K562 (cell line): ENCODE data around the gene ROBO2. TPM values are rescaled to one million over a fixed set of nuclear protein-coding genes. Genes with fewer than 3 reads are reported as not detected.

ENCODE experiments used
- ATAC-seq: fragments of 200-7000 bp; cut with Tn5 transposase; 3 replicates; pipeline ENCODE4 v1.9.1; 2020; ENCODE audit warnings: moderate library complexity
- BruUV-seq: library from RNA; stranded (reverse); fragments of 400-500 nt; replicated peaks from 2 replicates; lab custom pipeline; 2021; lab: Mats Ljungman, UMichigan
- CTCF ChIA-PET: fragments of 300-600 bp; formaldehyde crosslinking; extraction: SDS; loops from one replicate; lab custom pipeline; 2021; ENCODE audit warnings: low intra/inter-chr PET ratio; lab: Yijun Ruan, JAX
- POLR2A ChIA-PET: fragments of 300-600, 350-650 bp; sonication (Branson Sonifier 250); formaldehyde crosslinking; extraction: SDS; loops from one replicate; lab custom pipeline; 2021; ENCODE audit warnings: antibody characterized with exemption, inconsistent platforms; lab: Yijun Ruan, JAX
- DNase-seq, 4 experiments: peaks; one replicate each; pipeline versions ENCODE4 v3.0.0 to v3.0.0-alpha.2; 2011 to 2018; ENCODE audit warnings: low spot score in 3 of 4, mixed read lengths in 3 of 4; ENCODE audit errors: extremely low read depth in 1 of 4
- FAIRE-seq: peaks from 2 replicates; lab custom pipeline; 2011; peaks lifted over from hg19 to GRCh38; lab: Jason Lieb, UNC
- H2AFZ ChIP-seq: 2 replicates; pipeline ENCODE4 v1.6.0; 2011; ENCODE audit warnings: low read depth, low read length, control low read depth, inconsistent platforms
- H3K27ac ChIP-seq: fragments of 200-600 bp; 3 replicates; pipeline ENCODE4 v1.8.0; 2011; ENCODE audit warnings: low read depth, mild to moderate bottlenecking, control low read depth, inconsistent platforms, low read length, moderate library complexity, mixed read lengths; ENCODE audit errors: extremely low read depth
- H3K27me3 ChIP-seq, 2 experiments: fragments of 300-600 bp in 1 of 2; 2 replicates in 1 of 2; 3 replicates in 1 of 2; pipeline versions ENCODE4 v1.6.0 to v1.8.0; 2011; ENCODE audit warnings: inconsistent platforms in 2 of 2, low read length in 2 of 2, mild to moderate bottlenecking in 1 of 2, mixed read lengths in 1 of 2, moderate library complexity in 1 of 2; ENCODE audit not compliant: control insufficient read depth in 2 of 2, insufficient read depth in 2 of 2
- H3K36me3 ChIP-seq: fragments of 300-600 bp; 3 replicates; pipeline ENCODE4 v1.8.0; 2011; ENCODE audit warnings: mild to moderate bottlenecking, low read length, inconsistent platforms; ENCODE audit not compliant: control insufficient read depth, insufficient read depth
- H3K4me1 ChIP-seq, 2 experiments: fragments of 200-600 bp in 1 of 2; replicated peaks in 1 of 2; 2 replicates in 1 of 2; 3 replicates in 1 of 2; pipeline versions ENCODE4 v1.5.1 to v1.8.0; 2011; ENCODE audit warnings: inconsistent platforms in 2 of 2, low read length in 2 of 2, mild to moderate bottlenecking in 1 of 2, mixed read lengths in 1 of 2, moderate library complexity in 1 of 2; ENCODE audit not compliant: control insufficient read depth in 2 of 2, insufficient read depth in 2 of 2
- H3K4me2 ChIP-seq: 2 replicates; pipeline ENCODE4 v1.6.1; 2011; ENCODE audit warnings: low read length, control low read depth, inconsistent platforms, mixed read lengths; ENCODE audit not compliant: insufficient read depth
- H3K4me3 ChIP-seq: fragments of 200-600 bp; sonication (generic), shearing (Covaris generic); 2 replicates; pipeline ENCODE4 v1.5.1; 2016; ENCODE audit warnings: control low read depth, inconsistent platforms
- H3K79me2 ChIP-seq: fragments of 200-600 bp; 3 replicates; pipeline ENCODE4 v1.8.0; 2011; ENCODE audit warnings: low read length, inconsistent platforms; ENCODE audit not compliant: control insufficient read depth, insufficient read depth
- H3K9ac ChIP-seq, 2 experiments: 2 replicates each; pipeline versions ENCODE4 v1.6.0 to v1.6.1; 2011; ENCODE audit warnings: low read depth in 2 of 2, low read length in 2 of 2, control low read depth in 1 of 2, inconsistent platforms in 1 of 2, mild to moderate bottlenecking in 1 of 2, mixed read lengths in 1 of 2; ENCODE audit not compliant: insufficient read depth in 1 of 2
- H3K9me1 ChIP-seq: one replicate; pipeline ENCODE4 v1.6.0; 2011; ENCODE audit warnings: inconsistent platforms, mild to moderate bottlenecking, low read length, moderate library complexity; ENCODE audit not compliant: control insufficient read depth, insufficient read depth
- H3K9me3 ChIP-seq: replicated peaks from 2 replicates; pipeline ENCODE4 v1.5.1; 2011; ENCODE audit warnings: low read depth, low read length, inconsistent platforms; ENCODE audit not compliant: control insufficient read depth, insufficient read depth
- H4K20me1 ChIP-seq: replicated peaks from 2 replicates; pipeline ENCODE4 v1.6.1; 2011; ENCODE audit warnings: low read length, inconsistent platforms, mixed read lengths; ENCODE audit not compliant: control insufficient read depth, insufficient read depth
- LARP7 ChIP-seq: fragments of 450-650 bp; IDR thresholded peaks from 2 replicates; pipeline ENCODE4 v1.6.1; 2016
- REST ChIP-seq, 2 experiments: fragments of 450-650 bp; formaldehyde crosslinking in 1 of 2; IDR thresholded peaks; 2 replicates each; pipeline versions ENCODE4 v1.4.0 to v1.6.1; 2014 to 2020; ENCODE audit warnings: mild to moderate bottlenecking in 2 of 2, borderline replicate concordance in 1 of 2, low read depth in 1 of 2
- RUNX1 ChIP-seq: sonication (generic); IDR thresholded peaks from 2 replicates; pipeline ENCODE4 v1.6.1; 2016; ENCODE audit warnings: antibody characterized with exemption, low read depth
- TFE3 ChIP-seq: fragments of 450-650 bp; formaldehyde crosslinking; IDR thresholded peaks from 2 replicates; pipeline ENCODE4 v1.4.0; 2020; ENCODE audit warnings: mild to moderate bottlenecking, mixed read lengths
- ZNF184 ChIP-seq: sonication (generic); formaldehyde crosslinking; IDR thresholded peaks from 2 replicates; pipeline ENCODE4 v1.5.0; 2020; ENCODE audit warnings: missing genetic modification reagents
- WGBS: fragments of 100-300 bp; shearing (Covaris generic); methylation state at CpG from one replicate; pipeline ENCODE4 v1.1.6; 2016; ENCODE audit warnings: low coverage, mixed read lengths; ENCODE audit not compliant: insufficient coverage; ENCODE audit errors: missing lambda C conversion rate; 5-methylcytosine and 5-hydroxymethylcytosine counted together
- in situ Hi-C: fragments of 300-500 bp; cut with MboI; formaldehyde crosslinking; loops from 4 replicates; pipeline ENCODE4 v1.15.0; 2018; ENCODE audit warnings: inconsistent platforms, mixed read lengths
- intact Hi-C: fragments of 100-400 bp; cut with micrococcal nuclease; formaldehyde crosslinking; loops from 2 replicates; pipeline ENCODE4 v1.14.2; 2022
- polyA plus RNA-seq, 8 experiments: library from polyadenylated mRNA; depleted of rRNA in 4 of 8; stranded (reverse) in 5 of 8; unstranded in 3 of 8; fragments of >200 nt; fragmentation: Nextera tagmentation in 2 of 8; fragmentation: Illumina TruSeq in 1 of 8; extraction: Ambion mirVana in 2 of 8; extraction: Trizol in 1 of 8; gene quantifications; 2 replicates each; pipeline versions ENCODE4 v1.2.1 to v1.2.3, GENCODE V29; 2011 to 2014; ENCODE audit warnings: inconsistent platforms in 1 of 8, missing spikeins in 1 of 8
- total RNA-seq, 7 experiments: library from RNA; depleted of rRNA in 6 of 7; stranded (reverse); fragments of >200 nt in 6 of 7; fragmentation: Illumina TruSeq in 2 of 7; extraction: Trizol in 2 of 7; gene quantifications; 2 replicates each; pipeline versions ENCODE4 v1.2.1 to v1.2.3, GENCODE V29; 2011 to 2021; ENCODE audit warnings: low replicate concordance in 1 of 7

ROBO2 gene
- total and polyA plus RNA-seq, 9 of the 15 experiments (the other 6 are each of a cell fraction or from before 2014, with no cell fraction given): 0.84 to 3.0 (median 1.7) TPM

- TF ChIP-seq RUNX1: no peak
- no peak for TF ChIP-seq TFE3 (CRISPR knock-in tag)
Observed at GRCh38 chr3:77693147-77693546, 653.2 kb downstream of the ROBO2 start (continued).

- no TSS peak for BruUV-seq
- DNase-seq: no peak
- Histone ChIP-seq H3K79me2 (no peaks in the 10 kb centered on the region), H3K4me2 (no peak overlapping the region), H4K20me1 (no peaks in the 10 kb centered on the region), H2AFZ (no peak overlapping the region), H3K9me3 (no peaks in the 10 kb centered on the region), H3K4me3 (no peak overlapping the region), H3K36me3 (no peaks in the 10 kb centered on the region), H3K27me3 (no peaks in the 10 kb centered on the region), H3K27ac (no peak overlapping the region), H3K4me1 (no peaks in the 10 kb centered on the region), H3K9me1 (no peaks in the 10 kb centered on the region), H3K9ac (no peak overlapping the region)
- CTCF ChIA-PET: no interaction called here
- in situ Hi-C loops (no loop called here), intact Hi-C loops (no loop called here)
- POLR2A ChIA-PET: no interaction called here
- TF ChIP-seq REST (IDR thresholded peaks at IDR 0.05; ENCODE audit: borderline replicate concordance) (no peak), REST (CRISPR knock-in tag; IDR thresholded peaks at IDR 0.05; ENCODE audit: low read depth) (no peak), ZNF184 (no peak), LARP7 (no peak)
- 8% methylated on average over 3 of the region's 3 CpGs for WGBS
- no peak for FAIRE-seq
- no peak for ATAC-seq
Observed at GRCh38 chr3:77699125-77699691, 659.3 kb downstream of the ROBO2 start.
